HG03342 (cell line): Measurements from ENCODE around the gene WDR70.

Source experiments
- ATAC-seq: cut with Tn5 transposase; IDR thresholded peaks from one replicate; pipeline ENCODE4 v1.9.1; 2021; ENCODE audit warnings: mild to moderate bottlenecking, moderate library complexity; ENCODE audit not compliant: unreplicated experiment

The WDR70 gene

GRCh38 chr5:37717276-37717612 lies 338.1 kb downstream of the WDR70 start:
- ATAC-seq, result no peak

GRCh38 chr5:37717613-37718431 lies 338.7 kb downstream of the WDR70 start:
- no peak for ATAC-seq

GRCh38 chr5:37720550-37720952 lies 341.4 kb downstream of the WDR70 start:
- ATAC-seq, result no peak

- ATAC-seq, result peak; percentile 64
Observed at GRCh38 chr5:37721447-37721871, 342.3 kb downstream of the WDR70 start.

- peak; percentile 75 for ATAC-seq
Observed at GRCh38 chr5:37722236-37723161, 343.4 kb downstream of the WDR70 start.

- ATAC-seq, result no peak
Observed at GRCh38 chr5:37723162-37723961, 344.2 kb downstream of the WDR70 start.

GRCh38 chr5:37724395-37725125 lies 345.4 kb downstream of the WDR70 start:
- ATAC-seq, result no peak

GRCh38 chr5:37725185-37725584 lies 346.1 kb downstream of the WDR70 start:
- no peak for ATAC-seq

- ATAC-seq, result no peak
Observed at GRCh38 chr5:37727238-37727637, 348.1 kb downstream of the WDR70 start.

GRCh38 chr5:37730896-37731455 lies 351.9 kb downstream of the WDR70 start:
- ATAC-seq, result no peak

- no peak for ATAC-seq
Observed at GRCh38 chr5:37734114-37734513, 355.0 kb downstream of the WDR70 start.

- ATAC-seq, result no peak
Observed at GRCh38 chr5:37735649-37736347, 356.7 kb downstream of the WDR70 start.

GRCh38 chr5:37736397-37736796 lies 357.3 kb downstream of the WDR70 start:
- no peak for ATAC-seq

GRCh38 chr5:37737326-37738056 lies 358.4 kb downstream of the WDR70 start:
- no peak for ATAC-seq

- peak; percentile 83 for ATAC-seq
Observed at GRCh38 chr5:37738057-37738691, 359.1 kb downstream of the WDR70 start.

GRCh38 chr5:37738865-37739488 lies 359.9 kb downstream of the WDR70 start:
- no peak for ATAC-seq

- no peak for ATAC-seq
Observed at GRCh38 chr5:37739817-37740261, 360.7 kb downstream of the WDR70 start.
